HepG2 (cell line): Measurements from ENCODE around the gene BCLAF1. TPM values are rescaled to one million over a fixed set of nuclear protein-coding genes. Genes with fewer than 3 reads are reported as not detected.

Source experiments
- ATAC-seq: fragments of 200-7000 bp; cut with Tn5 transposase; 3 replicates; pipeline ENCODE4 v1.9.1; 2020; ENCODE audit warnings: mild to moderate bottlenecking, moderate library complexity
- BruUV-seq: library from RNA; stranded (reverse); fragments of 400-500 nt; replicated peaks from 2 replicates; lab custom pipeline; 2021; lab: Mats Ljungman, UMichigan
- CTCF ChIA-PET: fragments of 300-600 bp; formaldehyde crosslinking; extraction: SDS; loops from one replicate; lab custom pipeline; 2021; ENCODE audit warnings: low total read pairs, inconsistent platforms, low intra/inter-chr PET ratio; lab: Yijun Ruan, JAX
- POLR2A ChIA-PET: fragments of 350-600 bp; sonication (Branson Sonifier 250); formaldehyde crosslinking; loops from one replicate; lab custom pipeline; 2020; ENCODE audit warnings: antibody characterized with exemption, inconsistent platforms; lab: Yijun Ruan, JAX
- DNase-seq: peaks from one replicate; pipeline ENCODE4 v3.0.0-alpha.2; 2015; ENCODE audit warnings: low spot score
- FAIRE-seq: peaks from 3 replicates; lab custom pipeline; 2011; peaks lifted over from hg19 to GRCh38; lab: Jason Lieb, UNC
- H2AFZ ChIP-seq: one replicate; pipeline ENCODE4 v1.6.1; 2011; ENCODE audit warnings: low read length, inconsistent platforms
- H3K27ac ChIP-seq: fragments of 300-600 bp; 3 replicates; pipeline ENCODE4 v1.8.0; 2011; ENCODE audit warnings: mixed run types, mild to moderate bottlenecking, mixed read lengths, low read length, inconsistent platforms; ENCODE audit not compliant: insufficient read depth; ENCODE audit errors: extremely low read length
- H3K27me3 ChIP-seq, 2 experiments: fragments of 200-600 bp in 1 of 2; 2 replicates in 1 of 2; 3 replicates in 1 of 2; pipeline versions ENCODE4 v1.6.0 to v1.8.0; 2011; ENCODE audit warnings: low read length in 2 of 2, mild to moderate bottlenecking in 2 of 2, moderate library complexity in 2 of 2, inconsistent platforms in 1 of 2; ENCODE audit not compliant: insufficient read depth in 2 of 2, control insufficient read depth in 1 of 2
- H3K36me3 ChIP-seq, 2 experiments: fragments of 200-600 bp in 1 of 2; replicated peaks in 1 of 2; 2 replicates in 1 of 2; 3 replicates in 1 of 2; pipeline versions ENCODE4 v1.5.1 to v1.8.0; 2011; ENCODE audit warnings: low read length in 2 of 2, inconsistent platforms in 1 of 2; ENCODE audit not compliant: insufficient read depth in 2 of 2, control insufficient read depth in 1 of 2
- H3K4me1 ChIP-seq: 2 replicates; pipeline ENCODE4 v1.5.1; 2012; ENCODE audit warnings: low read length, inconsistent platforms; ENCODE audit not compliant: insufficient read depth
- H3K4me2 ChIP-seq: 2 replicates; pipeline ENCODE4 v1.6.0; 2011; ENCODE audit warnings: low read depth, low read length, inconsistent platforms
- H3K4me3 ChIP-seq, 3 experiments: fragments of 200-600 bp in 1 of 3; sonication (generic), shearing (Covaris generic) in 1 of 3; replicated peaks in 1 of 3; 2 replicates each; pipeline ENCODE4 v1.5.1; 2011 to 2016; ENCODE audit warnings: low read length in 3 of 3, inconsistent platforms in 2 of 3, low read depth in 2 of 3, mild to moderate bottlenecking in 2 of 3, control low read depth in 1 of 3, mixed read lengths in 1 of 3; ENCODE audit not compliant: insufficient read depth in 1 of 3
- H3K79me2 ChIP-seq: one replicate; pipeline ENCODE4 v1.6.1; 2011; ENCODE audit warnings: low read length, inconsistent platforms; ENCODE audit not compliant: insufficient read depth
- H3K9ac ChIP-seq: 2 replicates; pipeline ENCODE4 v1.6.0; 2011; ENCODE audit warnings: mild to moderate bottlenecking, low read depth, low read length, inconsistent platforms; ENCODE audit not compliant: insufficient read depth
- H3K9me3 ChIP-seq: 2 replicates; pipeline ENCODE4 v1.5.1; 2012; ENCODE audit warnings: mild to moderate bottlenecking, low read length
- H4K20me1 ChIP-seq: 2 replicates; pipeline ENCODE4 v1.6.0; 2011; ENCODE audit warnings: inconsistent platforms, mild to moderate bottlenecking, low read length, moderate library complexity; ENCODE audit not compliant: insufficient read depth
- ATF4 ChIP-seq, 2 experiments: fragments of 450-650 bp in 1 of 2; sonication (generic) in 1 of 2; formaldehyde crosslinking; IDR thresholded peaks; 2 replicates each; pipeline versions ENCODE4 v1.5.0 to v1.8.0; 2020 to 2022; ENCODE audit warnings: mild to moderate bottlenecking in 1 of 2, missing genetic modification reagents in 1 of 2
- ETV6 ChIP-seq: sonication (generic); formaldehyde crosslinking; conservative IDR thresholded peaks from 2 replicates; pipeline ENCODE4 v1.4.0; 2020; ENCODE audit warnings: missing genetic modification reagents
- HNF4G ChIP-seq, 2 experiments: sonication (generic) in 1 of 2; formaldehyde crosslinking in 1 of 2; IDR thresholded peaks; 2 replicates each; pipeline versions ENCODE4 v1.4.0 to v1.6.1; 2011 to 2020; ENCODE audit warnings: borderline replicate concordance in 2 of 2, low read depth in 2 of 2, mild to moderate bottlenecking in 2 of 2, low read length in 1 of 2, missing genetic modification reagents in 1 of 2, moderate library complexity in 1 of 2
- REL ChIP-seq: sonication (generic); formaldehyde crosslinking; conservative IDR thresholded peaks from 2 replicates; pipeline ENCODE4 v1.8.0; 2022; ENCODE audit warnings: mild to moderate bottlenecking, missing genetic modification reagents, moderate library complexity
- ZFP90 ChIP-seq: sonication (generic); formaldehyde crosslinking; IDR thresholded peaks from 2 replicates; pipeline ENCODE4 v1.8.0; 2022; ENCODE audit warnings: missing genetic modification reagents, mild to moderate bottlenecking, inconsistent platforms, borderline replicate concordance
- ZHX2 ChIP-seq, 2 experiments: sonication (generic) in 1 of 2; formaldehyde crosslinking in 1 of 2; IDR thresholded peaks; 2 replicates each; pipeline versions ENCODE4 v1.6.1 to v1.9.0; 2014 to 2022; ENCODE audit warnings: antibody characterized with exemption in 1 of 2, borderline replicate concordance in 1 of 2, inconsistent platforms in 1 of 2, low read depth in 1 of 2, missing genetic modification reagents in 1 of 2
- ZNF24 ChIP-seq: fragments of 450-650 bp; IDR thresholded peaks from 2 replicates; pipeline ENCODE4 v1.6.1; 2017; ENCODE audit warnings: antibody characterized with exemption, mild to moderate bottlenecking
- ZNF816 ChIP-seq: sonication (generic); formaldehyde crosslinking; IDR thresholded peaks from 2 replicates; pipeline ENCODE4 v1.8.0; 2022; ENCODE audit warnings: missing genetic modification reagents, mild to moderate bottlenecking, borderline replicate concordance
- WGBS: methylation state at CpG from one replicate; pipeline ENCODE4 v1.1.6; 2017; ENCODE audit warnings: low lambda C conversion rate; 5-methylcytosine and 5-hydroxymethylcytosine counted together
- in situ Hi-C: cut with HindIII; loops from 2 replicates; pipeline ENCODE4 v1.10.0; 2017; ENCODE audit warnings: low pct_unique_long_range_greater_than_20kb; ENCODE audit not compliant: extremely low pct_ligation_motif_present
- intact Hi-C: fragments of 100-400 bp; cut with micrococcal nuclease; formaldehyde crosslinking; loops from one replicate; pipeline ENCODE4 v1.10.0; 2022; ENCODE audit not compliant: unreplicated experiment
- polyA plus RNA-seq, 8 experiments: library from polyadenylated mRNA; depleted of rRNA in 3 of 8; stranded (reverse) in 7 of 8; unstranded in 1 of 8; fragments of >200 nt; fragmentation: Illumina TruSeq in 4 of 8; extraction: Trizol in 4 of 8; gene quantifications; 2 replicates each; pipeline versions ENCODE4 v1.2.1 to v1.2.3, GENCODE V29; 2011 to 2016; ENCODE audit warnings: low read depth in 4 of 8, missing spikeins in 1 of 8, mixed read lengths in 1 of 8; ENCODE audit not compliant: insufficient read depth in 1 of 8
- total RNA-seq, 5 experiments: library from RNA; depleted of rRNA; stranded (reverse); fragments of >200 nt; fragmentation: Illumina TruSeq; extraction: Trizol; gene quantifications; 2 replicates each; pipeline ENCODE4 v1.2.3, GENCODE V29; 2016; ENCODE audit warnings: low read depth in 1 of 5
- TF ChIP-seq, protein P1 (sequence below): sonication (generic); formaldehyde crosslinking; IDR thresholded peaks from 2 replicates; pipeline ENCODE4 v1.4.0; 2020; ENCODE audit warnings: mild to moderate bottlenecking, missing genetic modification reagents
- TF ChIP-seq, protein P2 (sequence below): sonication (generic); formaldehyde crosslinking; IDR thresholded peaks from 2 replicates; pipeline ENCODE4 v1.5.1; 2020; ENCODE audit warnings: mild to moderate bottlenecking, missing genetic modification reagents, moderate library complexity

BCLAF1 gene
- total and polyA plus RNA-seq, 2 of the 13 experiments (the other 11 are each of a cell fraction or from before 2014, with no cell fraction given) = 55.3 to 292 TPM

- no peak for TF ChIP-seq ATF4 (CRISPR knock-in tag; IDR thresholded peaks at IDR 0.05)
- no peak for TF ChIP-seq REL
- no peak for TF ChIP-seq ZNF24
- TF ChIP-seq ETV6 = no peak
Observed at GRCh38 chr6:136294621-136295020, 5.0 kb upstream of the BCLAF1 start (continued).

DNA sequence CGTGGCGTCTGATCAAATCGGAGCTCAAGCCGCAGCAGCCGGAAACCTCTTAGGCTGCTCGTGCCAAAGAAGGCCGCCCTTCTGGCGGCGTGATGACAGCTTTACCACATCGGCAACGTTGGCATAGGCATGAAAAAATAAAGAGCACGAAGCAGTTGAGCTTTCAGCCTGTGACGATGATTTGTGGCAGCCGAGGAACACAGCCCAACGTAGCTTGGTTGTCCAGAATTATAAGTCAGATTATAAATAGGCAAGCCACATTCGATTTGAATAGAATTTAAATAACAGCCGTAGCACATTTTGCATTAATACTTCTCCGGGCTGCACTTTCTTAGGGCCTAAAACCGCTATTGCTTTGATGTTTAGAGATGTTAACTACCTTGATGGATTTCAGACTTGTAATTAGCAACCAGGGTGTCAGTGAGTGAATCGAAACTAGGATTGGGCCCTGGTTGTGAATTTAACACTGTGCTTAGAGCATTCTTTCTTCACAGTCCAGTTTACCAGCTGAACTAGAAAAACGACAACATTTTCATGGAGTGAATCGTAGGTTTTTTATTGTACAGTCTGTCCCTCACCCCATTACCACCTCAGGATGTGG is 864 bp upstream of the BCLAF1 start:
- peak; percentile 60 for ATAC-seq
- in situ Hi-C loops (no loop called here), intact Hi-C loops (loop anchor here (1.0 to 2.0 kb wide), 2 partner anchors 26 to 40 kb away; partner anchors contain the start of gene MTFR2)
- peak; percentile 80 for DNase-seq
- under 1% methylated on average over 22 of the region's 22 CpGs for WGBS
- peak overlapping the region; percentile 62 to 93 (median 72) for H3K4me3 ChIP-seq
- no peaks in the 10 kb centered on the region for H3K9me3 ChIP-seq
- no peak for FAIRE-seq
- peak overlapping the region; percentile 99 for H3K27ac ChIP-seq
- no peak overlapping the region for H2AFZ ChIP-seq
- H3K9ac ChIP-seq = peak overlapping the region; percentile 100
- BruUV-seq = no TSS peak
- H3K27me3 ChIP-seq = no peaks in the 10 kb centered on the region; a peak in 1 of 5 replicates
- ChIA-PET POLR2A (interaction anchor here (0.7 to 4.7 kb wide), 28 partner anchors 8 to 1236 kb away, joined by 3 to 85 read pairs (median 6); partner anchors contain the start of genes AHI1, HBS1L, MAP3K5 and MTFR2), CTCF (no interaction called here)
- H3K4me2 ChIP-seq = peak overlapping the region; percentile 86
- peaks cover 36% of the 10 kb centered on the region for H4K20me1 ChIP-seq
- peaks cover 40% of the 10 kb centered on the region for H3K79me2 ChIP-seq
- no peaks in the 10 kb centered on the region; a peak in 1 of 5 replicates for H3K36me3 ChIP-seq
- peaks cover 33% of the 10 kb centered on the region for H3K4me1 ChIP-seq
- TF ChIP-seq, protein P1, sequence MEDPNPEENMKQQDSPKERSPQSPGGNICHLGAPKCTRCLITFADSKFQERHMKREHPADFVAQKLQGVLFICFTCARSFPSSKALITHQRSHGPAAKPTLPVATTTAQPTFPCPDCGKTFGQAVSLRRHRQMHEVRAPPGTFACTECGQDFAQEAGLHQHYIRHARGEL (CRISPR knock-in tag) = no peak
- TF ChIP-seq ZFP90 (CRISPR knock-in tag) (peak; percentile 50; the same call in 1 of the 2 replicates), HNF4G (IDR thresholded peaks at IDR 0.05; ENCODE audit: borderline replicate concordance, low read depth, low read length) (no peak), HNF4G (CRISPR knock-in tag; IDR thresholded peaks at IDR 0.05; ENCODE audit: borderline replicate concordance, low read depth) (0 out of 2 replicates have a peak, but pooled peaks have one; percentile 11), ZHX2 (IDR thresholded peaks at IDR 0.05; ENCODE audit: low read depth) (no peak; the same call in 1 of the 2 replicates), ZHX2 (CRISPR knock-in tag; IDR thresholded peaks at IDR 0.05; ENCODE audit: borderline replicate concordance) (0 out of 2 replicates have a peak, but pooled peaks have one; percentile 78), ZNF816 (CRISPR knock-in tag) (0 out of 2 replicates have a peak, but pooled peaks have one; percentile 7)
- TF ChIP-seq, protein P2, sequence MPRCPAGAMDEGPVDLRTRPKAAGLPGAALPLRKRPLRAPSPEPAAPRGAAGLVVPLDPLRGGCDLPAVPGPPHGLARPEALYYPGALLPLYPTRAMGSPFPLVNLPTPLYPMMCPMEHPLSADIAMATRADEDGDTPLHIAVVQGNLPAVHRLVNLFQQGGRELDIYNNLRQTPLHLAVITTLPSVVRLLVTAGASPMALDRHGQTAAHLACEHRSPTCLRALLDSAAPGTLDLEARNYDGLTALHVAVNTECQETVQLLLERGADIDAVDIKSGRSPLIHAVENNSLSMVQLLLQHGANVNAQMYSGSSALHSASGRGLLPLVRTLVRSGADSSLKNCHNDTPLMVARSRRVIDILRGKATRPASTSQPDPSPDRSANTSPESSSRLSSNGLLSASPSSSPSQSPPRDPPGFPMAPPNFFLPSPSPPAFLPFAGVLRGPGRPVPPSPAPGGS (CRISPR knock-in tag) = no peak
